ENCODE data around the gene SND1.

Gene SND1

DNA sequence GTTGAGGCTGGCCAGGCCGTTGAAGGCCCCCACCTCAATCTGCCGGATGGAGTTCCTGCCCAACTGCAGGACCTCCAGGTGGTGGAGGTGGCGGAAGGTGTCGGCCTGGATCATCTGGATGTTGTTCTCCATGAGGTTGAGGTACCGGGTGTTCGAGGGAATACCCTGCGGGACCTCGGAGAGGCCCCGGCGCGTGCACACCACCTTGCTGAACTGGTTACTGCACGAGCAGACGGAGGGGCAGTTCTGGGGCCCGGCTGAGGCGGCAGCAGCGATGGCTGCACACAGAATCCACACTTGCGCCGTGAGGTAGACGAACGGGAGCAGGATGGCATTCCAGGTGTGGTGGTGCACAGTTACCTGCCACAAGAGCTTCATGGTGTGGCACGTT is 378.3 kb downstream of the SND1 start:
- H3K27ac ChIP-seq (replicated peaks) = no peak overlapping the region
- no peak overlapping the region; the same call in 1 of the 2 replicates for H3K4me3 ChIP-seq (replicated peaks; ENCODE audit: insufficient read depth, low read length)
- DNase-seq (ENCODE audit: low read depth in 1 of 2, low spot score in 1 of 2) = no peak
- no peaks in the 10 kb centered on the region for H3K27me3 ChIP-seq (ENCODE audit: insufficient read depth, poor library complexity, severe bottlenecking)
- TF ChIP-seq SPI1 (IDR thresholded peaks at IDR 0.05; ENCODE audit: borderline replicate concordance, low read depth) (no peak), GABPA (IDR thresholded peaks at IDR 0.05; ENCODE audit: low read depth) (no peak), POLR2AphosphoS5 (IDR thresholded peaks at IDR 0.05; ENCODE audit: low read depth) (no peak)
- TF ChIP-seq, protein P1, sequence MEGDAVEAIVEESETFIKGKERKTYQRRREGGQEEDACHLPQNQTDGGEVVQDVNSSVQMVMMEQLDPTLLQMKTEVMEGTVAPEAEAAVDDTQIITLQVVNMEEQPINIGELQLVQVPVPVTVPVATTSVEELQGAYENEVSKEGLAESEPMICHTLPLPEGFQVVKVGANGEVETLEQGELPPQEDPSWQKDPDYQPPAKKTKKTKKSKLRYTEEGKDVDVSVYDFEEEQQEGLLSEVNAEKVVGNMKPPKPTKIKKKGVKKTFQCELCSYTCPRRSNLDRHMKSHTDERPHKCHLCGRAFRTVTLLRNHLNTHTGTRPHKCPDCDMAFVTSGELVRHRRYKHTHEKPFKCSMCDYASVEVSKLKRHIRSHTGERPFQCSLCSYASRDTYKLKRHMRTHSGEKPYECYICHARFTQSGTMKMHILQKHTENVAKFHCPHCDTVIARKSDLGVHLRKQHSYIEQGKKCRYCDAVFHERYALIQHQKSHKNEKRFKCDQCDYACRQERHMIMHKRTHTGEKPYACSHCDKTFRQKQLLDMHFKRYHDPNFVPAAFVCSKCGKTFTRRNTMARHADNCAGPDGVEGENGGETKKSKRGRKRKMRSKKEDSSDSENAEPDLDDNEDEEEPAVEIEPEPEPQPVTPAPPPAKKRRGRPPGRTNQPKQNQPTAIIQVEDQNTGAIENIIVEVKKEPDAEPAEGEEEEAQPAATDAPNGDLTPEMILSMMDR (IDR thresholded peaks at IDR 0.05; ENCODE audit: insufficient read depth, low read length) = no peak
- TF ChIP-seq, protein P2, sequence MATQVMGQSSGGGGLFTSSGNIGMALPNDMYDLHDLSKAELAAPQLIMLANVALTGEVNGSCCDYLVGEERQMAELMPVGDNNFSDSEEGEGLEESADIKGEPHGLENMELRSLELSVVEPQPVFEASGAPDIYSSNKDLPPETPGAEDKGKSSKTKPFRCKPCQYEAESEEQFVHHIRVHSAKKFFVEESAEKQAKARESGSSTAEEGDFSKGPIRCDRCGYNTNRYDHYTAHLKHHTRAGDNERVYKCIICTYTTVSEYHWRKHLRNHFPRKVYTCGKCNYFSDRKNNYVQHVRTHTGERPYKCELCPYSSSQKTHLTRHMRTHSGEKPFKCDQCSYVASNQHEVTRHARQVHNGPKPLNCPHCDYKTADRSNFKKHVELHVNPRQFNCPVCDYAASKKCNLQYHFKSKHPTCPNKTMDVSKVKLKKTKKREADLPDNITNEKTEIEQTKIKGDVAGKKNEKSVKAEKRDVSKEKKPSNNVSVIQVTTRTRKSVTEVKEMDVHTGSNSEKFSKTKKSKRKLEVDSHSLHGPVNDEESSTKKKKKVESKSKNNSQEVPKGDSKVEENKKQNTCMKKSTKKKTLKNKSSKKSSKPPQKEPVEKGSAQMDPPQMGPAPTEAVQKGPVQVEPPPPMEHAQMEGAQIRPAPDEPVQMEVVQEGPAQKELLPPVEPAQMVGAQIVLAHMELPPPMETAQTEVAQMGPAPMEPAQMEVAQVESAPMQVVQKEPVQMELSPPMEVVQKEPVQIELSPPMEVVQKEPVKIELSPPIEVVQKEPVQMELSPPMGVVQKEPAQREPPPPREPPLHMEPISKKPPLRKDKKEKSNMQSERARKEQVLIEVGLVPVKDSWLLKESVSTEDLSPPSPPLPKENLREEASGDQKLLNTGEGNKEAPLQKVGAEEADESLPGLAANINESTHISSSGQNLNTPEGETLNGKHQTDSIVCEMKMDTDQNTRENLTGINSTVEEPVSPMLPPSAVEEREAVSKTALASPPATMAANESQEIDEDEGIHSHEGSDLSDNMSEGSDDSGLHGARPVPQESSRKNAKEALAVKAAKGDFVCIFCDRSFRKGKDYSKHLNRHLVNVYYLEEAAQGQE (IDR thresholded peaks at IDR 0.05; ENCODE audit: insufficient replicate concordance, low read depth) = no peak

DNA sequence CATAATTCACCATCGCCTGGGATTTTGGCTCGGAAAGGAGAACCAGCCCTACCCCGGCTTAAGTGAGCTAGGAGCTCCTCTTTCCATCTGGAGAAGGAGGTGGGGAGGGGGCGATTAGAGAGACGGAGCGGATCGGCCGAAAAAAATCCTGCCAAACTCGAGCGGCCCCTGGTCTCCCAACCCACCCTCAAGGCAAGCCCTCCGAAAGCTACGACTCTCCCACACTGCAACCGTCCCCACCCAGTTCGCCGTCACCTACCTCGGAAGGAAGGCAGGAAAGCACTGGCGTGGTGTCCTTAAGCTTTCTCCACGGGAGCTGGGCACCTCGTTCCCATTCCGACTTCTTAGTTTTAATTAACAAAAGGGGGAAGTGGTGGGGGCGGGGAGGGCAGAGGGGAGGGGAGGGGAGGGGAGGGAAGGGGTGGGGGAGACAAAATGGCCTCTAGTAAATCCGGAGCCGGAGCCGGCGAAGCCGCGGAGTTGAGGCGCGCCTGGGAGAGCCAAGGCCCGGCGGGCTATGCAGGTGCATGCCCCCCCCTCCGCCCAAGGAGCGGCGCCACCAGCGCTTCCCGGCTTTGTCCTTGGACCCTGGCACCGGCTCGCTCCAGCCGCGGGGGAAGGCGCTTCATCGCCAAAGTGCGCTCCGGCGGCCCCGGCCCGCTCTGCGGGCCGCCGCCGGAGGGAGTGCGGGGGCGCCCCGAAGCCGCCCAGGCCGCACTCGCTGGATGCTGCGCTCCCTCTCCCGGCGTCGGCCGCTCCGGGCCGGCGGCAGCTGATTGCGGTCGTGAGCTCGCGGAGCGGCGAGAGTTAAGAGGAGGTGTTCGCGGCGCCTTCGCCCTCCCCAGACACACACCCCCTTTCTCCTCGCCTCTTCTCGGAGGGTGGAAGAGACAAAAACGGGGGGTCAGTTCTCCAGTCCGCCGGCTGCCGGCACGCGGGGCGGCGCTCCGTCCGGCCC is 378.9 kb downstream of the SND1 start, which contains the start of gene LRRC4:
LRRC4 (minus strand) TSS at position 784 of the 958 bp plus-strand sequence. CDS start 797 bp downstream, outside the sequence.
- H3K27ac ChIP-seq (replicated peaks) = no peak within 1 kb of the TSS
- TF ChIP-seq, protein P2 (IDR thresholded peaks at IDR 0.05; ENCODE audit: insufficient replicate concordance, low read depth) = no peak
- peak in 1 of 2 experiments; percentile 52 for DNase-seq (ENCODE audit: low read depth in 1 of 2, low spot score in 1 of 2)
- H3K4me3 ChIP-seq (replicated peaks; ENCODE audit: insufficient read depth, low read length) = peak within 1 kb of the TSS; percentile 43
- no peaks in the 10 kb centered on the region for H3K27me3 ChIP-seq (ENCODE audit: insufficient read depth, poor library complexity, severe bottlenecking)

DNA sequence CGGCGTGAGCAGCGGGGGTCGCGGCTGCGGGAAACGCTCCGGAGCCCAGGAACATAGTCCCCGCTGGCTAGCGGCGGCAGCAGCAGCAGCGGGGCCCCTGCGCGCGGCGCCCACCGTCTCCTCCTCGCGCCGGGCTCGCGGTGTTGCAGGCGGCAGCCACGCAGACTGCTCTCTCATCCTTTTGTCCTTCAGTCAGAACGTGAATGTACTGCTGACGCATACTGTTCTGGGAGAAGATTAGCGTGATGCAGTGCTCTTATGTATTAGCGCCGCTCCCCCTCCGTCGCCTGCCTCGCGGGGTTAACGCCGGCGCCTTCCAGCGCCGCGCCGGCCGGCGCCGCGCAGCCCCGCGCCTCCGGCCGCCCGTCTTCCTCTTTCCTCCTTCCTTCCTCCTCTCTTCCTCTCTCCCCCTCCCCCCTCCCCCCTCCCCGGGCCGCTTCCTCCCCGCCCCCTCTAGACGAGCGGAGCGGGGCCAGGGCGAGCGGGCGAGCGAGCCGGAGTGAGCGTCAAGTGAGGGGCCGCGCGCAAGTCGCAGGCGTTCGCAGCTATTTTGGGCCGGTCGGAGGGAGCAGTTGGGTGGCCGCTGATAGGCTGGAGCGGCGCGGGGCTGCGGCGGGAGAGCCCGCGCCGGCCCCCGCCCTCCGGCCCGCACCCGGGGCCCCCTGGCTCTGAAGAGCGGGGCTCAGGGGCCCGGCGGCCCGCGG is 380.1 kb downstream of the SND1 start:
- TF ChIP-seq, protein P1 (IDR thresholded peaks at IDR 0.05; ENCODE audit: insufficient read depth, low read length) = no peak
- TF ChIP-seq SPI1 (IDR thresholded peaks at IDR 0.05; ENCODE audit: borderline replicate concordance, low read depth) = no peak
- no peak for TF ChIP-seq GABPA (IDR thresholded peaks at IDR 0.05; ENCODE audit: low read depth)
- peak in 1 of 2 experiments; percentile 23 for DNase-seq (ENCODE audit: low read depth in 1 of 2, low spot score in 1 of 2)
- Histone ChIP-seq H3K27ac (replicated peaks) (no peak overlapping the region), H3K4me3 (replicated peaks; ENCODE audit: insufficient read depth, low read length) (peak overlapping the region; percentile 13; the same call in 1 of the 2 replicates), H3K27me3 (ENCODE audit: insufficient read depth, poor library complexity, severe bottlenecking) (no peaks in the 10 kb centered on the region)

DNA sequence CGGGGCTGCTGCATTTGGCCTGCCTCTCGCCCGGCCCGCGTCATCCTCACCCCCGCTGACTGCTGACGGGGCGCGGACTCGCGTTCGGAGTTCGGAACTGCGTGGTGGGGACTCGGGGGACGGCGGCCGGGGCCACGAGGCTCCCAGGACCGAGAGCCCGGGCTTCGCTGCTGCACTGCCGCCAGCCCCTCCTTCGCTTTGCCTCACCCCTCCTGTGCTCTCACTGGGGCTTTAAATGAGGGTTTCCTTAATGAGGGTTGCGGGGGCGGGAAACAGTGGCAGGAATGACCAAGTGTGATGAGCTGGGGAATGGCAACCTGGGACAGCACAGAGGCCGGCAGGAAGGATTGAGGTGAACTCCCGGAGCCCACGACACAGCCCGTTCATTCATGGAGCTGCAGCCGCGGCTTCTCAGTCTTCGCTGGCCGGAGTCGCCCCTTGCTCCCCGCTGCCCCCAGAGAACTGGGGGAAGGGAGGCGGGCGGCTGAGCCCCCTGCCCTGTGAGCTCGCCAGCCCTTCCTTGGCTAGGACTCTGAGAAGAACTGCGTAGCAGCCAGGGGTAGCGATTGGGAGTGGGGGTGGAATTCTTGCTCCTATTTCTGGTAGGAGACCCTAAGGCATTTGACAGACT is 380.7 kb downstream of the SND1 start:
- no peak overlapping the region for H3K27ac ChIP-seq (replicated peaks)
- no peaks in the 10 kb centered on the region for H3K27me3 ChIP-seq (ENCODE audit: insufficient read depth, poor library complexity, severe bottlenecking)
- H3K4me3 ChIP-seq (replicated peaks; ENCODE audit: insufficient read depth, low read length) = no peak overlapping the region
- TF ChIP-seq SPI1 (IDR thresholded peaks at IDR 0.05; ENCODE audit: borderline replicate concordance, low read depth) (no peak), POLR2AphosphoS5 (IDR thresholded peaks at IDR 0.05; ENCODE audit: low read depth) (no peak), GABPA (IDR thresholded peaks at IDR 0.05; ENCODE audit: low read depth) (no peak)
- TF ChIP-seq, protein P2 (IDR thresholded peaks at IDR 0.05; ENCODE audit: insufficient replicate concordance, low read depth) = no peak
- TF ChIP-seq, protein P1 (IDR thresholded peaks at IDR 0.05; ENCODE audit: insufficient read depth, low read length) = no peak
- no peak for DNase-seq (ENCODE audit: low read depth in 1 of 2, low spot score in 1 of 2)

Data from HL-60 (cell line).